ENCODE measurements around the gene BNC2.

DNA sequence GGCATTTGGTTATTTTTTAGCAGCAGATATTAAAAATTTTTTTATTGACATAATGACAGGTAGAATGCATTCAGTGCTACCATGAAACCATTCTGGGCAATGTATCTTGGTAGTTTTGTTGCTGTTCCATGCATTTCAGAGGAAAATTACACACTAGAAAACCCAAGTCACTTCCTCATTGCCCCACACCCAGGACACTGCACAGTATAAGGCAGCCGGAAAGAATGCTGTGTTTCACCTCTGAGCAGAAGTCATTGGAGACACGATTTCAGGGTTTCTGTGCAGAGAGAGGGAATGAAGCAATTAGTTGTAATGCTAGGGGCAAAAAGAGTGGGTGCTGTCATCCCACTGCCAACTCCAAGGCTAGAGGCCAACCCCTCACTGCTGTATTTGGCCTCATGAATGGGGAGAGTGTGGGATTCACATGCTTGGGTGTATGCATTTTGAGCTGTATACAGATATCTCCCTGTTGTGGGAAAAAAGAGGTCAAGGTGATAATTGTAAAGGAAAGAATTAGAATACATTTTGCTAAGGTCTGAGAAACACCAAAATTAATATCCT is 290.5 kb downstream of the BNC2 start:
- TF ChIP-seq, protein P1, sequence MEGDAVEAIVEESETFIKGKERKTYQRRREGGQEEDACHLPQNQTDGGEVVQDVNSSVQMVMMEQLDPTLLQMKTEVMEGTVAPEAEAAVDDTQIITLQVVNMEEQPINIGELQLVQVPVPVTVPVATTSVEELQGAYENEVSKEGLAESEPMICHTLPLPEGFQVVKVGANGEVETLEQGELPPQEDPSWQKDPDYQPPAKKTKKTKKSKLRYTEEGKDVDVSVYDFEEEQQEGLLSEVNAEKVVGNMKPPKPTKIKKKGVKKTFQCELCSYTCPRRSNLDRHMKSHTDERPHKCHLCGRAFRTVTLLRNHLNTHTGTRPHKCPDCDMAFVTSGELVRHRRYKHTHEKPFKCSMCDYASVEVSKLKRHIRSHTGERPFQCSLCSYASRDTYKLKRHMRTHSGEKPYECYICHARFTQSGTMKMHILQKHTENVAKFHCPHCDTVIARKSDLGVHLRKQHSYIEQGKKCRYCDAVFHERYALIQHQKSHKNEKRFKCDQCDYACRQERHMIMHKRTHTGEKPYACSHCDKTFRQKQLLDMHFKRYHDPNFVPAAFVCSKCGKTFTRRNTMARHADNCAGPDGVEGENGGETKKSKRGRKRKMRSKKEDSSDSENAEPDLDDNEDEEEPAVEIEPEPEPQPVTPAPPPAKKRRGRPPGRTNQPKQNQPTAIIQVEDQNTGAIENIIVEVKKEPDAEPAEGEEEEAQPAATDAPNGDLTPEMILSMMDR (conservative IDR thresholded peaks at IDR 0.05; ENCODE audit: low read length), result no peak
- TF ChIP-seq EZH2phosphoT487 (IDR thresholded peaks at IDR 0.05; ENCODE audit: borderline replicate concordance), result no peak

All from Loucy (cell line).